Bronchial epithelial cell (primary cell): ENCODE results near the gene USP49. TPM values are rescaled to one million over a fixed set of nuclear protein-coding genes. Genes with fewer than 3 reads are reported as not detected.

Source experiments
- DNase-seq: peaks from one replicate; pipeline ENCODE4 v3.0.0-alpha.2; 2010; ENCODE audit warnings: low read depth
- FAIRE-seq: peaks from 2 replicates; lab custom pipeline; 2011; peaks lifted over from hg19 to GRCh38; lab: Jason Lieb, UNC
- H3K27me3 ChIP-seq: 2 replicates; pipeline ENCODE4 v1.5.1; 2011; ENCODE audit warnings: low read length; ENCODE audit not compliant: control insufficient read depth, insufficient read depth
- H3K36me3 ChIP-seq: 2 replicates; pipeline ENCODE4 v1.5.1; 2011; ENCODE audit warnings: low read length; ENCODE audit not compliant: control insufficient read depth, insufficient read depth
- H3K4me3 ChIP-seq: 2 replicates; pipeline ENCODE4 v1.5.1; 2011; ENCODE audit warnings: mild to moderate bottlenecking, low read depth, low read length, control low read depth
- total RNA-seq: library from RNA; depleted of rRNA; stranded (reverse); fragments of >200 nt; gene quantifications from 2 replicates; pipeline ENCODE4 v1.2.1, GENCODE V29; 2014
- TF ChIP-seq, protein P1 (sequence below): IDR thresholded peaks from 2 replicates; pipeline ENCODE4 v1.5.1; 2011; ENCODE audit warnings: mild to moderate bottlenecking, moderate library complexity, low read length, control low read depth, inconsistent platforms; ENCODE audit not compliant: insufficient read depth, severe bottlenecking

The USP49 gene
- total RNA-seq, 1 donor from 2014 or later: 1.6 TPM

DNA sequence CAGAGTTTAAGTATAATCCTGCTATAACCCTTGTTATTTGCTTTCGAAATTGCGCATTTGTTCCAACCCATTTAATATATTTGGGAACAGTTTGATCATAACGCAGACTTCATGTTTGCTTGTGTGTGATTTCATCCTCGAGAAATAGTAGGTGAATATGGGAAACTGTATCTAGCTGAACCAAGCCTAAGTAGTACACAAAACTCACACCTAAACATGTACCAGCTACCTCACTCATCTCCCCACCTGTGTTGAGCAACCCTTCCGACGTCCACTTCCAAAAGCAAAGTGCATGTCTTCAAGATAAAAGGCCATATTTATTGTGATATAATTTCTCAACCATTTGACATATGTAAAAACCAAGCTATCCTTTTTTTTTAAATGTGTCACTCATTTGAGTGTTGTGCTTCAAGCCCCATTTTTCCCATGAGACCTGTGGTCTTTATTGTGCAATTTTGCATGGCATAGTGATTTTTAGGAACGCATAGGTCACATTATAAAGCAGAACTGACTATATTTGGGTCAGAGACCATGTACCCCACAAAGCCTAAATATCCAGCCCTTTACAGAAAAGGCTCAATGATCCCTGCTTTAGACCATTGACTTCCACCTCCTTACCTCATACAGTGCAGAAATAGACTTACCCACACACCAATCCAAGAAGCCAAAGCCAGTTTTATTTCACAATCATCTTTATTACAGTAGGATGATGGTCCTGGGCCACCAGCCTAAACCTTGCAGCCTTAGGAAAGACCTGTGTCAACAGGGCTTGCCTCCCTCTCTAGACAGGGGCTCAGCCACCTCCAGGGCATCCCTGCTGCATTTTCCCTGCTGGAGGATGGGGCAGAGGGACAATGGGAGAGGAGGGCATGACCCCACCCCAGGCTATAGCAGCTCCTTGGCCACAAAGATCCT lies 39.4 kb upstream of the USP49 start:
- no peak overlapping the region for H3K4me3 ChIP-seq
- DNase-seq (no peak), FAIRE-seq (no peak)
- H3K36me3 ChIP-seq: peaks cover 44% of the 10 kb centered on the region
- TF ChIP-seq, protein P1, sequence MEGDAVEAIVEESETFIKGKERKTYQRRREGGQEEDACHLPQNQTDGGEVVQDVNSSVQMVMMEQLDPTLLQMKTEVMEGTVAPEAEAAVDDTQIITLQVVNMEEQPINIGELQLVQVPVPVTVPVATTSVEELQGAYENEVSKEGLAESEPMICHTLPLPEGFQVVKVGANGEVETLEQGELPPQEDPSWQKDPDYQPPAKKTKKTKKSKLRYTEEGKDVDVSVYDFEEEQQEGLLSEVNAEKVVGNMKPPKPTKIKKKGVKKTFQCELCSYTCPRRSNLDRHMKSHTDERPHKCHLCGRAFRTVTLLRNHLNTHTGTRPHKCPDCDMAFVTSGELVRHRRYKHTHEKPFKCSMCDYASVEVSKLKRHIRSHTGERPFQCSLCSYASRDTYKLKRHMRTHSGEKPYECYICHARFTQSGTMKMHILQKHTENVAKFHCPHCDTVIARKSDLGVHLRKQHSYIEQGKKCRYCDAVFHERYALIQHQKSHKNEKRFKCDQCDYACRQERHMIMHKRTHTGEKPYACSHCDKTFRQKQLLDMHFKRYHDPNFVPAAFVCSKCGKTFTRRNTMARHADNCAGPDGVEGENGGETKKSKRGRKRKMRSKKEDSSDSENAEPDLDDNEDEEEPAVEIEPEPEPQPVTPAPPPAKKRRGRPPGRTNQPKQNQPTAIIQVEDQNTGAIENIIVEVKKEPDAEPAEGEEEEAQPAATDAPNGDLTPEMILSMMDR: no peak
- H3K27me3 ChIP-seq: no peaks in the 10 kb centered on the region

DNA sequence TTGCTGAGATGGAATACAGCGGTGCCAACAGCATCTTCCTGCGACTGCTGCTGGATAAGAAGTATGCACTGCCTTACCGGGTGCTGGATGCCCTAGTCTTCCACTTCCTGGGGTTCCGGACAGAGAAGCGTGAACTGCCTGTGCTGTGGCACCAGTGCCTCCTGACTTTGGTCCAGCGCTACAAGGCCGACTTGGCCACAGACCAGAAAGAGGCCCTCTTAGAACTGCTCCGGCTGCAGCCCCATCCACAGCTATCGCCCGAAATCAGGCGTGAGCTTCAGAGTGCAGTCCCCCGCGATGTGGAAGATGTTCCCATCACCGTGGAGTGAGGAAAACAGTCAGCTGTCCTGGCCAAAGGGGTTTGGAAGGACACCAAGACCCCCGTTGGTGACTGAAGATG lies 37.2 kb upstream of the USP49 start:
- Histone ChIP-seq H3K27me3 (no peaks in the 10 kb centered on the region), H3K36me3 (peaks cover 47% of the 10 kb centered on the region), H3K4me3 (no peak overlapping the region)
- DNase-seq (no peak), FAIRE-seq (no peak)
- TF ChIP-seq, protein P1: no peak

DNA sequence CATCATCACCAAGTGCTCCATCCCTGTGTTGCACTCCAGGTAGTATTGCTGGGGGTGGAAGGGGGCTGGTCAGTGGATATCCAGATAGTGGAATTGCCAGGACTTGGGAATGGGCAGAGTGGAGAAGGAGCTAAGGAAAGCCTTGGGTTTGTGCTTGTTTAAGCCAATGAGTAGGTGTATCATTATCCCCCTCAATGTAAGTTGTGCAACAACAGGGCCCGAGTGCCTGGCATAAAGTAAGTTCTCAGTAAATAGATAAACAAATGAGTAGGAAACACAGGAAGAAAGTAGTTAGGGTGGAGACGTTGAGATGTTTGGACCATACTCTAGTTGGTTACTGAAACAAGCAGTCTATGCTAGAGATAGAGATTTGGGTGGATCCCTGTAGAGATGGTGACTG lies 36.6 kb upstream of the USP49 start:
- FAIRE-seq: no peak
- TF ChIP-seq, protein P1: no peak
- no peak for DNase-seq
- peaks cover 47% of the 10 kb centered on the region for H3K36me3 ChIP-seq
- no peak overlapping the region for H3K4me3 ChIP-seq
- H3K27me3 ChIP-seq: no peaks in the 10 kb centered on the region

DNA sequence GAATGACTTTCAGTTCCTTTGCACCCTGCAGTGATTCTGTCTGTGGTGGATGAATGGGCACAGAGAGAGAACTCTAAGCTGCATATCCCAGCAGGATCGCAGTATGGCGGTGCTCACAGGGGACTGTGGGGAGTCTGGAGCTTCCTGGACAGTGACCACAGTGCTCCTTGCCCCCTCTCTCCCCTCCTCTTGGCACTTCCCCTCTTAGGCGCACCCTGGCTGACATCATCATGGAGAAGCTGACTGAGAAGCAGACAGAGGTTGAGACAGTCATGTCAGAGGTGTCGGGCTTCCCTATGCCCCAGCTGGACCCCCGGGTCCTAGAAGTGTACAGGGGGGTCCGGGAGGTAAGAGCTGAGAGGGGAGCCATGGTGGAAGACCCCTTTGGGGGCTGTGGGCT lies 34.7 kb upstream of the USP49 start:
- H3K36me3 ChIP-seq: peaks cover 39% of the 10 kb centered on the region
- no peak for DNase-seq
- no peak for FAIRE-seq
- TF ChIP-seq, protein P1: no peak
- no peak overlapping the region for H3K4me3 ChIP-seq
- no peaks in the 10 kb centered on the region for H3K27me3 ChIP-seq

DNA sequence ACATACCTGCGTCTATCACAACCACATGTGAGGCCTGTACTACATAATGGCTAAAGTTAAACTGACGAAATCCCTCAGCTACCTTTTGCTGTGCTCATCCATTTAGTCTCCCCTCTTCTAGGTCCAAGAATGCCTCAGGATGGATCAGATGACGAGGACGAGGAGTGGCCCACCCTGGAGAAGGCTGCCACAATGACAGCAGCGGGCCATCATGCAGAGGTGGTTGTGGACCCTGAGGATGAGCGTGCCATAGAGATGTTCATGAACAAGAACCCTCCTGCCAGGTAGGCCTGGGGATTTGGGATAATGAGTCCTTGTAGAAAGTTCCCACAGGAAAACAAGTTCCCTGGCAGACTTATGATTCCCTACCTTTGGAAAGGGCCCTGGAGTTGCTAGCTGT lies 32.1 kb upstream of the USP49 start:
- peaks cover 33% of the 10 kb centered on the region for H3K36me3 ChIP-seq
- no peak for FAIRE-seq

More for the DNA sequence above, 32.1 kb upstream of the USP49 start:
- no peak for DNase-seq
- Histone ChIP-seq H3K27me3 (no peaks in the 10 kb centered on the region), H3K4me3 (no peak overlapping the region)
- TF ChIP-seq, protein P1: no peak
